GM11168 (cell line): Measurements from ENCODE around the gene CD180.

ENCODE experiments used
- in situ Hi-C: fragments of 300-500 bp; cut with MboI; formaldehyde crosslinking; loops from one replicate; pipeline ENCODE4 v1.12.0; 2022; ENCODE audit warnings: low sequenced_read_pairs; ENCODE audit not compliant: unreplicated experiment

The CD180 gene

DNA sequence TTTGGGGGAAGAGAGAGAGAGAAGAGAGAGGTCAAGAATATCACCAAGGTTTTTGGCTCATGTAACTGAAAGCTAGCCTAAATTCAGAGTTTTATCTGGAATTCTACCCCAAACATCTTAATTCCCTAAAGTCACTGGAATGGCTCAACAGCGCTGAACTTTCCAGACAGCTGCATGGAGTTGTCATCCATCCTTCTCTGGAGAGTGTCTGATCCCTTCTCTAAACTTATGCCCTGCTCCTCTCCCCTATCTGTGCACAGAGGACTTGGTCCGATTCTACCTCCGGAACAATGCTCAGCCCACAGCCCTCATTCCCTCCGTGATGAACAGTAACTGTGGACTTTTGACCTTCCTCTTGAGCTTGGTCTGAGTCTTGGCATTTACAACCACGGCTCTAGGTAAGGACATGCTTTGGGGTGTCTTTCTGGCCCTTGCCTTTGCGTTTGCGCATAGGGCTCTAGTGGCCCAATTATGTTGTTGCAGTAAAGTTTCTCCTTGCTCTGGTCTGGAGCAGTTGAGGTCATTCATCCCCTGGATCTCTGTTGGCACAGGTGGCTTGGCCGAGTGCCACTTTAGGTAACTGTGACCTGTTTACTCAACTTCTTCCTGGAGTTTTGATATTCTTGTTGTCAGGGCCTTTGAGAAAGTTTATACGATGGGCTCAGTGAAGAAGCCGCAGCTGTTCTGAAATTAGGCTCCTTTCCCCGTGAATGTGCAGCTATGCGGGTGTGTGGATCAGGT is 18.3 kb upstream of the CD180 start:
- in situ Hi-C loops: no loop called here

DNA sequence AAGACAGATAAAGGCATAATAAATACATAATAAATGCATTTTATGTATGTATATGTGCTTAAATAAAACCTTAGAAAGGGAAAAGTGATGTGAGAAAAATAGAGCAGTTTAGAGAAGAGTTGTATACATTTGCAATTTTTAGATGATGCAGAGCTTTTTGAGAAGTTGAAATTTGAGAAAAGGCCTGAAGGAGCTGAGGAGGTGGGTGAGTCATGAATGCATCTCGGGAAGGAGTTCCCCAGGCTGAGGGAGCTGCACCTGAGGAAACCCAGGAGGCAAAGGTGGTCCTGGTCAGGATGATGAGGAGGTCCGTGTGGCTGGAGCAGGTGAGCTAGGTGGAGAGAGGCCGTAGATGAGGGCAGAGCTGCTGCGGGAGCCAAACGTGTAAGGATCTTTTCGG is 17.4 kb upstream of the CD180 start:
- in situ Hi-C loops: no loop called here

DNA sequence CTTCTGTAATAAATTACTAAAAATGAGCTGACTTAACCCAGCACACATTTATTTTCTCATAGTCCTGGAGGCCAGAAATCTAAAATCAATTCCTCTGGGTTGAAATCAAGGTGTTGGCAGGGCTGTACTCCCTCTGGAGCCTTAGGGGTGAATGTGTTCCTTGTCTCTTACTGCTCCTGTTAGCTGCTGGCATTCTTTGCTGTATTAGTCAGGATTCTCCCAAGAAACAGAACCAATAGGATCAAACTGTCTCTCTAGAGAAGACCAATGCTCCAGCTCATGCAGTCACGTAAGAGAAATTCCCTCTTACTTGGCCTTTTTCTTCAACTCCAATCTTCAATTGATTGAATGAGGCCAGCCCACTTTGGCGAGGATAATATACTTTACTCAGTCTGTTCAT is 15.3 kb upstream of the CD180 start:
- in situ Hi-C loops: no loop called here

DNA sequence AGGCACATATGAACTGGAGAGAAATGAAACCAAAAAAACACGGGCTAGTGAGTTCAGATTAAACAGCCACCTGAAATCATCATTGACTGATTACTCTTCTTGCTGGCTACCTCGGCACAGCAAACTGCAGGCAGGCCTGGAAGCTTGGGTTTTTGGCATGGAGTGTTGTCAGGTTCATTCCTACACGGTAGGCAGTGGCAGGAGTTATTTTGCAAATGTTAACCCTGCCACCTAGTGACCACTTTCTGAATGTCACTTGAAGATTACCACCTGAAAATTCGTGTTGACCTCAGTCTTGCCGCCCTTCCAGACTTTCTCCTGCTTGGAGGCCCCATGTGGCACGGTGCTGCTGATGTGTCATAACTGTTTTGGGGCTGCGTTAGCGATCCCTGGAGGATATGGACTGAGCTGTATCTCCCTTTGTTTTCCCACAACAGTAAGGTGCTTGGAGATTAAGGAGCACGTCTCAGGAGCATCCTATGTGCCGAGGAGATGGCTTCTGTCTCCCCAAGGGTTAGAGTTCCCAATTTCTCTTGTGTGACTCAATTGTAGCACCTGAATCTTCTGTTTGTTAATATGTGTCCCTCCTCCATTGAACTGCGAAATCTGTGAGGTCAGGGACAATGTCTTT is 12.7 kb upstream of the CD180 start:
- in situ Hi-C loops: loop anchor here (5.0 kb wide), 1 partner anchor 47 kb away; no protein-coding TSS in a partner anchor

DNA sequence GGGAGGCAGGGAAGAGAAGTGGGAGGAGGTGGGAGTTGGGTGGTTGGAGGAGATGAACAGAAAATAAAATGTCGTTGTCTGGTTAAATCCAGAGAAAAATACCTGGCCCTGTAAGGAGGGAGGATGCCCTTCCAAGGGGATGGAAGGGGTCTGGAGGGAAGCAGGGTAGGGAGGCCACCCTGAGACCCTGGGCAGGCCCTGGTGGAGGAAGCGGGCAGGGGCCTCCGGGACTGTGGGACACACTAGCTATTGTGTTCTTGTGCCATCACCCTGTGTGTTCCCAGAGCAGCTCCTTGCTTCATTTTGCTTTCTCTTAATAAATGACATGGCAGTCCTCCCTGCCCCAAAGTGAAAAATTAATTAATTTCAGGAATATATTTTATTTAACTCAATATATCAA is 11.8 kb upstream of the CD180 start:
- in situ Hi-C loops: loop anchor here (5.0 kb wide), 1 partner anchor 46 kb away; no protein-coding TSS in a partner anchor

DNA sequence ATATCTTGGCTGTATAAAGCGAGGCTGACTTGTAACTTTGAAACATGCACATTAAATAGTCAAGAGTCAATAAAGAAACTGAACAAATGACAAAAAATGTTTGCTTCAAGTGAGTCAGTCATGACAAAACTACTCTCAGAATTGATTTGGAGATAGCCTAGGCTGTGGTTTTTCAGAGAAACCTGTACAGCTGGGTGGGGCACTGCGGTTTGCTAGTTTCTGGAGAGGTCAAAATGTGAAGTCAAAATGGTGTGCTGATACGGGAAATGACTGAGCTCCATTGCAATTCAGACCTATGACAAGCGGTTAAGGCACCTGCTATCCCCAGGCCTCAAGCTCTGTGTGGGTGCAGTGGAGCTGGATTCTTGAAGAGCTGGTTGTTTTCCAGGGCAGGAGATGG is 10.3 kb upstream of the CD180 start:
- in situ Hi-C loops: loop anchor here (5.0 kb wide), 1 partner anchor 45 kb away; no protein-coding TSS in a partner anchor

DNA sequence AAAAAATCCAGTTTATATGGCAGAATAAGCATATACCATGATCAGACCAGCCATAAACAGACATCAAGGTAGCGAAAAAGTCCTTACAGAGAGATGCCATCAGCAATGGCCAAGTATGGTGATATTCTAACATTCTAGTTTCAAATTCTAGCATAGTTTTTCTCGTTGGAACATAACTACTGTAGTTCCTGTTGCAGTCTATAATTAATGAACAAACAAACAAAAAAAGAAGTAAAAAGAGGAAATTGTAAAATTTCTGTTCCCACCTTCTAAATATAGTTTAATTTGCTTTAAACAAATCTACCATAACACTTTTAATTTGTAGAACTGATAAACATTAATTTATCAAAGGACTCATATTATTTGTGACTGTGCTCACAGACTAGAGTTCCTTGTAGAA is 9.9 kb upstream of the CD180 start:
- in situ Hi-C loops: loop anchor here (5.0 kb wide), 1 partner anchor 44 kb away; no protein-coding TSS in a partner anchor

DNA sequence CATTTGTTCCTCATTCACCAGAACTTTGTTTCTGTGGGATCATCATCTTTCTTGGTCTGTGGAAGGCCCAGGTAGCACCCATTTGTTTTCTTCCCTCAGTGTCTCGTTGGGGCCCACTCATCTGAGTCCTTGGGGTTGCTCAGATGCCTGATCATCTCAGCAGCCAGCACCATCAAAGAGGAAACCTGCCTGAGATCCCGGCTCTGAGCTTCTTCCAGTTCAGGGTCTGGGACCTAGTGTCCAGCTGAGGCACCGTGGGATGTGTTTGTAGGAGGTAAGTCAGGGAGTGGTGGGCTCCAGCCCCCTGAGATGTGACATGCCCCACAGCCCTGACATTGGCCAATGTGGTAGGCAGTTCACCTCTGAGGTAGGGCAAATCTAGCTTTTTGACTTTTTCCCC is 9.4 kb upstream of the CD180 start:
- in situ Hi-C loops: loop anchor here (5.0 kb wide), 1 partner anchor 44 kb away; no protein-coding TSS in a partner anchor

DNA sequence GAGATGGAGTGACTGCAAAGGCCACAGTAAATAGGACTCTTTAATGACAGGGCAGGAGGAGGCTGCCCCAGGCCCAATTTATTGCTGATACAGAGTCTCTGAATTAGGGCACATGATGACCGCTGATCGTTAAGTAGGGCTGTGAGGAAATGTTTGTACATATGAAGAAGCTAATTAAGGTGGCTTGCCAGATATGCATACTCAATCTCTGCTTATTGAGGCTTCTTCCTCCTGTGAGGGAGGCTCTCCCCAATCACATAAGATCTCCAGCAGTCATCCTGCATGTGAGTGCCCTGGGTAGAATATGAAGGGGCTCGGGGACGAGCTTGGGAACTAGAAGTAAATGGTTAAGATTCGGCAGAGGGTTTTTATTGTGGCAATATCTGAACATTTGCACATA is 8.2 kb upstream of the CD180 start:
- in situ Hi-C loops: loop anchor here (5.0 kb wide), 1 partner anchor 43 kb away; no protein-coding TSS in a partner anchor

DNA sequence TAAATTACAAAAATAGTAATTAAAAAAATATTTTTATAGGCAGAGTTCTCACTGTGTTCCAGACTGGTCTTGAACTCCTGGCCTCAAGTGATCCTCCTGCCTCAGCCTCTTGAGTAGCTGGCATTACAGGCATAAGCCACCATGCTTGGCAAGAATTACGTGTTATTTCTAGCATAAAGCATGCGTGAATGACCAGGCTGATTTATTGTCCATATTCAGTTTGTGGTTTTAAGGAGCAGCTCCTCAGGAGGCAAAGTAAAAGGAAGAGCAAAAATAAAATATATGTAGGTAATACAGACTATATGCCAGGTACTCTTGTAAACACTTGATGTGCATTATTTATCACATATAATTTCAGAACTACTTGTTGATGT is 7.1 kb upstream of the CD180 start:
- in situ Hi-C loops: no loop called here

DNA sequence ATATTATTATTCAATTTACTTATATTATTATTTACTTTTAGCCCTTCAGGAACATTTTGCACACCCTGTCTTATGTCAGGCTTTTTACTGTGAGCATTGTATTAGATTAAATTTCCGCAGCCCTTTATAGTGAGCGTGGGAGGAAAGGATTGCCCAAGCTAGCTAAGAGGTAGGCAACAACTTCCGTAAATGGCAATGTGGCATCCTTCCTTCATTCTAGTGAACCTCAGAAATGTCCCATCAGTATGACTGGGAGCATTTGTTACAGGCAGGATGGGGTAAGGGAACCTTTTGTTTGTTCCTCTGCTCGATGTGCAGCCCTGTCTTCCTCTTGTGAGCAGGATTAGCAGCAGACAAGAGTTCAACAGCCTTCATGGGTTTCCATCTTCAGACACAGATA is 6.2 kb upstream of the CD180 start:
- in situ Hi-C loops: no loop called here

DNA sequence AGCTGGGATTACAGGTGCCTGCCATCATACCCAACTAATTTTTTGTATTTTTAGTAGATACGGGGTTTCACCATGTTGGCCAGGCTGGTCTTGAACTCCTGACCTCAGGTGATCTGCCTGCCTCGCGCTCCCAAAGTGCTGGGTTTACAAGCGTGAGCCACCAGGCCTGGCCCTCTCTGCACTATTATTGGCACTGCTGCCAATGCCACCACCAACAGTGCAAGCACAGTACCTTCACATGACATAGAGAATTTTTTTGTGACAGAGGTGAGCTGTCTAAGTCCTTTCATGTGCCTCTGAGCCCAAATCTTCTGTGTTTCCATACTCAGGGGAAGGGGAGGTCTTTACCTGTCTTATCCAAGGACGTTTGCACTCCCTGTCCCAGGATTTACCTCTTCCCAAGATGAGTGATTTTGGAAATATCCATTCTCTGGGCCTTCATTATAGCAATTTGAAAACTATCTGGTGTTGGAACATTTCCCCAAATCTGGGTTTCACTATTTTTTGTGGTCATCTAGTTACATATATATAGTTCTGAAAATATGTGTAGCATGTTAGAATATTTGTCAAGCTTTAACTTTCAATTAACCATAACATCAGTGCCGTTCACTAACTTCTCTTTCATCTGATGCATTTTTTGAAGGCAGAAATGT is 5.4 kb upstream of the CD180 start:
- in situ Hi-C loops: no loop called here

DNA sequence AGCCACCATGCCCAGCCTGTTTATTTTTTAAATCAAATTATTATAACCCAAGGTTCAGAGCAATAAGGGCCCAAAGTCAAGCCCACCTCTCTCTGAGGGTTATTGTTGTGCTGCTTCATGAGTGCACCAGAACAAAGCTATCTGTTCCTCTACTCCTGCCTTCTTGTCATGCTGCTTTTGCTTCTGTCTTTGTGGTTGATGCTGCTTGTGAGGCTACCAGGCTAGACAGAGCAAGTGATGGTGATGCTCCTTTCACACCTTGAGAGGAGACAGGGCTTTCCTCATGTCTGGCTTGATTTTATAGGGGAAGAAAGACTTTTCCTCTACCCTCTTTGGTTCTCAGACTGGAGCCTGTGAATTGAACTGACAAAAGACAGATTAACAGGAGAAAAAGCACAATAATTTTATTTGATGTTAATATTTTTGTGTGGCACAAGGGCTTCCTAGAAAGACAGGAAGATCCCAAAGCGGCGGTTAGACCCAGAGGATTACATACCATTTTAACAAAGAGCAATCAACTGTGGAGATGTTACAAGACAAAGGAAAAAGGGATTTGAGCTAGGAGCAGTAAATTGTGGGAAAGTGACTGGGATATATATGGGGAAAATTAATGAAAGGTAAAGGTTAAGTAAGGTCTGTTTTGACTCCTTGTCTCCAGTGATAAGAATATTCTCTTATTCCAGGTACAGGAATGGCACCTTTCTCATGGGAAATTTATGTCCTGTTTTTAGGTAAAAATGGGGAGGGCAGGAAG is 4.4 kb upstream of the CD180 start:
- in situ Hi-C loops: no loop called here

DNA sequence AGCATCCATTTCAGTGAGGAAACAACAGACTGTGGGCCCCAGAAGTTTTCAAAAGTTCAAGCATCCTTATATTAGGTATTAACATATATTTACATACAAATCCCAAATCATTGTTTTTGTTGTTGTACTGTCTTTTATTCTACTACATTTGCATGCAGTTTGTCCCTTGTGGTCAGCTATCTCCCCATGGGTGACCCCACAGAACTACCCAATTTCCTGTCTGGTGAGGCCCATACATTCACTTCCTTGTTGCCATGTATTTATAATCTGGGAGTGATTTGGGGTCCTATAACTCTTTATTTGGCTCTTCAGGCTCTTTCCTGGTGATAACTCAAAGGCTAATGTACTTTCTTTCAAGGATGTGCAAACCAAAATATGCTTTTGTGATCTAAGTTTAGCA is 3.3 kb upstream of the CD180 start:
- in situ Hi-C loops: no loop called here

DNA sequence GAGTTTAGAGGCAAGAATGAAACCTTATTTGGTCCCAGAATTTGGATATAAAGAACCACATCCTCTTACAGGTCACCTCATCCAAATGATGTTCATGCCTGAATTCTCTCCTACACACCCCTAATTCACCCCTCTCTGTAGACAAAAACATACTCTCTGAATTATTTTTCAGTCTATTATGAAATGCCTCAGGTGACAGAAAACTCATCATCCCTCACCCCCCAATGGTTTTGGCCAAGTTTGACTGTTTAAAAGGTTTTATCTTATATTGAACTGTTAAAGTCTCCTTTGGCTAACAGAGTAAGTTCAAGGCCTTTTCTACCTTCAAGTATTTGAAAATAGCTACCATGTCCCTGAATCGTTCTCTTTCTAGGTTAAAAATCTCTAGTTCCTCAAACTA is 2.3 kb upstream of the CD180 start:
- in situ Hi-C loops: no loop called here

DNA sequence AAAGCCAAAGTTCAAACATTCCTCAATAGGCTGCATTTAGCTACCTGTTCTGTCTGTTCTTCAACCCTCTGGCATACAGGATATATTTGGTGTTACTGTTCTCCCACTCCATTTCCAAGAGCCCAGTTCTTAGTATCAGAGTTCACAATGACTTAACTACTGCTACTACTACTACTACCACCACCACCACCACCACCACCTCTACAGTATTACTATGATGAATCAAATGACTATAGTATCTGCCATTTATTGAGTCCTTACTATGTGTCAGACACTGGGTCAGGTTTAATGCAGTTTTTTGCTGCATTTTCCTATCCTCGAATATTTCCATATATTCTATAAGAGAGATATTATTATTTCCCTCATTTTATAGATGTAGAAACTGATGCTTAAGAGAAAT is 937 bp upstream of the CD180 start:
- in situ Hi-C loops: no loop called here

DNA sequence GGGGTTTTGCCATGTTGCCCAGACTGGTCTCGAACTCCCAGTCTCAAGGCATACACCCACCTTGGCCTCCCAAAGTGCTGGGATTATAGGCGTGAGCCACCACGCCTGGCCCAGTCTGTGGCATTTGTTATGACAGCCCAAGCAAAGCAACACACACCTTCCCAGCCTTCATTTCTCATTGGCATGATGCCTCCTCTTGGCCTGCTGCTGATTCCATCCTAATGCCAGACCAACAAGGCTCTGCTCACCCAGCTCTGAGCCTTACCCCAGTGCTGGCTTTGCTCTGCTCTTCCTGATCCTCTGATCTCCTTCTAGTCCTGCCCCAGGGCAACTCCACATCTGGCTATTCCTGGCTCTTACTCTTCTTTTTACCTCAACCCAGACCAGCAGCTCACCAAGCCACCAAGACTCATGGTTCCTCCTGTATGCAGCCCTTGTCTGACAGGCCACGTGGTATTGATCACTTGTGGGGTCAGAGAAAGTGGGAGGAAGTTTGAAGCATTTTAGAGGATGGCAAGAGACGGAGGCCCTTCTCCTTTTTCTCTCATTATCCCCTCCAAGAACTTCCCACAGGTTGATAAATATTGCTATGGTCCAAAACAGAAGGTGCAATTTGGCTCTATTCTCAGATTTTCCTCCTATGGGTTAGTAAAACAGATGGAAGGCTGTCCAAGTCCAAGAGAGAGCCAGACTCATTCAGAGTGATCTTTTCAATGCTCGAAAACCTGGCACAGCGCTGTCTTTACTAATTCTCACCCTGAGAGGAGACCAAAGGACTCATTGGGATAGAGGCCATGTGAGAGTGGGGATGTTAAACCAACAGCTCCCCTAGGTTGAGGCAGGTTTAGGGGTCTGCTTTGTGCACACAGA is 958 bp downstream of the CD180 start:
- in situ Hi-C loops: no loop called here

DNA sequence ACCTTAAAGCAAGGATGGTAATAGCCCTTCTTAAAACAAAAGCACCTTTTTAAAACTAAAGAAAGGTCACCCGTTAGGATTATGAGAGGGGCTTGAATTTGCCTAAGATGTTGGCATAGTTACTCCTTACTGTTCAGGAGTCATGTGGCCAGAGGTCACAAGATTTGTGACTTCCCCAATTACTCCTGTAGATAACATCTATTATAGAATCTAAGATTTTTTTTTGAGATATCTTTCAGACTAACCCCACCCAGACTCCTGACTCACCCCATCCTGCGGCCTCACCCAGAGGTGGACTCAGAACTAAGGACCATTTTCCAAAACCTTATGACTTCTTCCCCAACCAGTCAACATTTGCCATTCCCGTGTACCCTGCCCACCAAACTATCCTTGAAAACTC is 2.4 kb downstream of the CD180 start:
- in situ Hi-C loops: no loop called here

DNA sequence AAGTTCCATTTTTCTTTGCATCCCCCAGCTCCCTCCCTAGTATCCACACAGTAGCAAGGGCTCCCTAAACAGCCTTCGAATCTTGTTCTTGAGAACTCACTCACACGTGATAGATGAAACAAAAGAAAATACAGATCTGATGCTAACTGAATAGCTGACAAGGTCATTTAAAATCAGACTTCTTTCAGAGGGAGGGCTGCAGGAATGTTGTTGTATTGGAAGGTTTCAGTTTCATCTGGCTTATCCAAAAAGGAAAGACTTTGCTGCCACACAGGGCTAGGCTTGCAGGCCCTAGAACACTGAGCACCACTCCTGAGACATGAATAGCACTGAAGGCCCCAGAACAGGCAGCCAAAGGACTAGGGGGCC is 3.2 kb downstream of the CD180 start:
- in situ Hi-C loops: no loop called here
